AG10803 (cell line): Measurements from ENCODE around the gene NPTXR.
A peak's percentile ranks its signal among the peaks of the same experiment; 100 is the strongest.

Experiments used
- DNase-seq: peaks from one replicate; pipeline ENCODE4 v3.0.0; 2010; ENCODE audit warnings: low read depth
- H3K4me3 ChIP-seq: 2 replicates; pipeline ENCODE4 v1.5.1; 2011; ENCODE audit warnings: mild to moderate bottlenecking, low read length, control low read depth
- TF ChIP-seq, protein P1 (sequence below): conservative IDR thresholded peaks from 2 replicates; pipeline ENCODE4 v1.5.1; 2011; ENCODE audit warnings: mild to moderate bottlenecking, low read length, control low read depth, inconsistent platforms

NPTXR gene

DNA sequence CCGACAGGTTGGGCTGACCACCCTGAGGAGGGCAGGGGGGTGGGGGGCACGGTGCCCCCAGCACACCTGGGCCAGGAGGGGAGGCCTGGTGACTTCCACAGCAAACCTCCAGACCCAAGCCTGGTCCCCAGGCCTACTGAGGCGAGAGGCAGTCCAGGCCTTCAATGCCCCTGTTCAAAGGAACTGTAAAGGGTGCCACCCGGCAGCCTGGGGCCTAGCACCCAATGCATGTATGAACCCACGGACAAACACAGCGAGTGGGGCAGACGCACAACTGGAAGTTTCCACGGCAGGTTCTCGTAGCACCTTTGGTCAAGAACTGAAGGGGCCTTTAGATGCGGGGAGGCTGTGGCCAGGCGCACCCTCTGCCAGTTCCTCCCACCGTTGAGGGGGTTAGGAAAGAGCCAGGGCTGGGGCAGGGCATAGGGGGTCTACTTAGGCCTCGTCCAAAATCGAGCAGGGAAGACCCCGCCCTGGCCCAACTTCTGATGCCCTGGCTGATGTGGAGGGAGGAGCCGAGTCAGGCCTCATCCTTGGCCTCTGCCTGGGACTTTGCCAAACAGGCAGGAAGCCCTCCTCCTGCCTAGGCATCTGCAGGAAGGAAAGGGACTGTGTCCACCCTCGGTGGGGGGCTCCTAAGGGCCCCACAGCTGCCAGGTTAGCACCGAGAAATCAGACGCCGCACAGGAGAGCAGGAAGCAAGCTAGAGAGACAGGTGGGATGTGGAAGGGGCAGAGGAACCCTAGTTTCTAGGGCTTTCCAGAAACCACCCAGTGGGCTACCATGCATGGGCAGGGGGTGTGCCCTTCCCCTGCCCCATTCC is 21.6 kb upstream of the NPTXR start:
- TF ChIP-seq, protein P1, sequence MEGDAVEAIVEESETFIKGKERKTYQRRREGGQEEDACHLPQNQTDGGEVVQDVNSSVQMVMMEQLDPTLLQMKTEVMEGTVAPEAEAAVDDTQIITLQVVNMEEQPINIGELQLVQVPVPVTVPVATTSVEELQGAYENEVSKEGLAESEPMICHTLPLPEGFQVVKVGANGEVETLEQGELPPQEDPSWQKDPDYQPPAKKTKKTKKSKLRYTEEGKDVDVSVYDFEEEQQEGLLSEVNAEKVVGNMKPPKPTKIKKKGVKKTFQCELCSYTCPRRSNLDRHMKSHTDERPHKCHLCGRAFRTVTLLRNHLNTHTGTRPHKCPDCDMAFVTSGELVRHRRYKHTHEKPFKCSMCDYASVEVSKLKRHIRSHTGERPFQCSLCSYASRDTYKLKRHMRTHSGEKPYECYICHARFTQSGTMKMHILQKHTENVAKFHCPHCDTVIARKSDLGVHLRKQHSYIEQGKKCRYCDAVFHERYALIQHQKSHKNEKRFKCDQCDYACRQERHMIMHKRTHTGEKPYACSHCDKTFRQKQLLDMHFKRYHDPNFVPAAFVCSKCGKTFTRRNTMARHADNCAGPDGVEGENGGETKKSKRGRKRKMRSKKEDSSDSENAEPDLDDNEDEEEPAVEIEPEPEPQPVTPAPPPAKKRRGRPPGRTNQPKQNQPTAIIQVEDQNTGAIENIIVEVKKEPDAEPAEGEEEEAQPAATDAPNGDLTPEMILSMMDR: no peak
- DNase-seq: no peak

GRCh38 chr22:38864361-38865191 is 20.7 kb upstream of the NPTXR start:
- DNase-seq: no peak
- H3K4me3 ChIP-seq: no peak overlapping the region
- TF ChIP-seq, protein P1: no peak

More for the DNA sequence above, 21.6 kb upstream of the NPTXR start:
- no peak overlapping the region for H3K4me3 ChIP-seq

DNA sequence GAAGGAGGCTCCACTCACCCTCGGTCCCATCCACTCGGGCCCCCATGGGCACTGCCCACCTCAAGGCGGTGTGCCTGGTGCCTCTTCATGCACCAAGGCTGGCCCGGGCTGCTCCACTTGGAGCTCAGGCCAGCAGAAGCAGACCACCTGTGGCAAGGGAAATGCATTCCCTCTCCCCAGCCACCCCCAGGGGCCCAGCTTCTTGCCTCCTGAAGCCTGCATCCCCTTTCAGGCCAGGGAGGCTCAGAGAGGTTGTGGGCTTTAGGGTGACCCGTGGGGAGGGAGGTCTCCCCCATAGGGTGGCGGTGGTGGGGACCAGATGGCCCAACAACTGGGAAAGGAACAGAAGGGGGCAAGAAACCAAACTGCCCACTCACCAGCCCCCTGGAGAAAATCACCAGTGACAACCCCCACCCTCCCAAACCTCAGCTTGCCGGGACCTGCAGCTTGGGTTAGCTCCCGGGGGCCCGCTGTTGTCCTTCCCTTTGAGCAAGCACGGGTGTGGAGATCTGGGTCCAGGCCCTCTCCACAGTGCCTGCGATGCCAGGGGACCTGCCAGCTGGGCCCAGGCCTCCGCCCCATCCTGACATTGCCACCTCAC is 19.8 kb upstream of the NPTXR start:
- DNase-seq: no peak
- H3K4me3 ChIP-seq: no peak overlapping the region
- TF ChIP-seq, protein P1: no peak

DNA sequence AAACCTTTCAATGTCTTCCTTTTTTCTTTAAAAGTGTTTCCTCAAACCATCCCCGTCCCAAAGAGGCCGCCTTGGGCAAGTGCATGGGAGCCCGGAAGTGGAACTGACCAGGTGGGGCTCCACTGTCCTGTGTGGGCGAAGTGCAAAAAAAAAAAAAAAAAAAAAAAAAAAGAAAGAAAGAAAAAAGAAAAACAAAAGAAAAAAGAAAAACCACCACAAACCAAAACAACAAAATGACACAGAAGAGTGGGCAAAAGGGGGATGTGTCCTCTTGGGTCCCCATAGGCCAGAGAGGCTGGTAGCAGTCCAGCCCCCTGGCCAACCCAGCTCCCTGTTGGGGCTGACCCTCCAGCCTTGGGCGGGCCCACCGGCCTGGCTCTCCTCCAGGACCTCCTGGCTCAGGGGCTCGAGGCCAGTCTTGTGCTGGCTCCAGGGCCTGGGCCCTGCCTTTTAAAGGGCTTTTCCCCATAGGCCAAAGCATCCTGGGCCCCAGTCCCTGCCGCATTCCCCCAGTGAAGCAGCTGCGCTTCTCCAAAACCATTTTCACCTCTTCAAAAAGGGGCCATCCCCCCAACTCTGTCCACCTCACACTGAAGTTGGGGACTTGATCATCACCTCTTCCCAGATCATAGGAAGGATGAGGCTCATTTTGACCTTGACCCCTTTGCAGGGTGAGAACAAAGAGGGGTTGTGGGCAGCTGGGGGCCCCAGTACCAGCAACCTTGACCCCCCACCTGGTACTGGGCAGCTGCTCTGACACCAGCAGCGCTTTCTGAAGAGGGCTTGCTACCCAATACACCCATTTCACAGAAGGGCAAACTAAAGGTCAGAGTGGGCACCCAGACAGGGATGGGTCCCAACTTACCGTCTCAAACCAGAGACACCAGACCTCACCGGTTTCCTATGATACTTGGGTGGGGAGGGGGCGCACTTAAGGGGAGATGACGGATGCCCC is 18.8 kb upstream of the NPTXR start:
- no peak for DNase-seq
- no peak overlapping the region for H3K4me3 ChIP-seq
- TF ChIP-seq, protein P1: no peak

- H3K4me3 ChIP-seq: no peak overlapping the region
- TF ChIP-seq, protein P1: no peak
- no peak for DNase-seq
Observed at GRCh38 chr22:38861927-38862326, 18.1 kb upstream of the NPTXR start.

DNA sequence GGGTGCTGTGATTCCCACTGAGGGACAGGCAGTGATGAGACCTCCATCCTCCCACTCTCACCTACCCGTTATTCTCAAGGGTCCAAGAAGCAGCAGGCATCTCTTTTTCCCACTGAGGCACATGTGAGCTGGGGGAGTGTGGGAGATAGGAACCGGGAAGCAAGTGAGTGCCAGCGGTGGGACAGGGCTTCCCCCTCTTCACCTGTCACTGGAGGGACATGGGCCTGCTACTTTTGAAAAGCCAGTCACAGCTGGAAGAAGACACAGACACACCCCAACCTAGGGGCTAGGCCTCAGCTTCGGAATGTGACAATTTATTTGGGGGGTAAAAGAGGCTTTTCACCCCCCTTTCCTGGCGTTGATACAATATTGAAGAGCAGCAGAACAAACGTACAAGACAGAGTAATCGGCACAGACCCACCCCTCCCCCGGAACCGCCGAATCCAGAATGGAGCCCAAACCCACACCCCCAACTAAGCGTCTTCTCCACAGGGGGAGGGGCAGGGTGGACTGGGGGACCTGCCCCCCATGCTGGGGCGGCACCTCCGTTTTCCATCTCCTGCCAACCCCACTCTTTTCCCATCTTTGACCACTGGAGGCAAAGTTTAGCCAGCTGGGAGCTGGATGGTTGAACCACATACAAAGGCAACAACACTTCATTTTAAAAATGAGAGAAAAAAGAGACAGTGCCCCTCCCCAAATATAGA is 17.5 kb upstream of the NPTXR start:
- no peak for DNase-seq
- TF ChIP-seq, protein P1: peak; percentile 29
- no peak overlapping the region for H3K4me3 ChIP-seq
